Activated T-cell treated with anti-CD3 and anti-CD28 coated beads for 48 hours (primary cell): Measurements from ENCODE around the gene FUOM.

Experiments used
- DNase-seq: peaks from one replicate; pipeline ENCODE4 v3.0.0-alpha.2; 2020; ENCODE audit warnings: low read depth

The FUOM gene

GRCh38 chr10:133366751-133367150 is 8.9 kb upstream of the FUOM start:
- DNase-seq: no peak

GRCh38 chr10:133366130-133366478 is 8.3 kb upstream of the FUOM start:
- DNase-seq: no peak

DNA sequence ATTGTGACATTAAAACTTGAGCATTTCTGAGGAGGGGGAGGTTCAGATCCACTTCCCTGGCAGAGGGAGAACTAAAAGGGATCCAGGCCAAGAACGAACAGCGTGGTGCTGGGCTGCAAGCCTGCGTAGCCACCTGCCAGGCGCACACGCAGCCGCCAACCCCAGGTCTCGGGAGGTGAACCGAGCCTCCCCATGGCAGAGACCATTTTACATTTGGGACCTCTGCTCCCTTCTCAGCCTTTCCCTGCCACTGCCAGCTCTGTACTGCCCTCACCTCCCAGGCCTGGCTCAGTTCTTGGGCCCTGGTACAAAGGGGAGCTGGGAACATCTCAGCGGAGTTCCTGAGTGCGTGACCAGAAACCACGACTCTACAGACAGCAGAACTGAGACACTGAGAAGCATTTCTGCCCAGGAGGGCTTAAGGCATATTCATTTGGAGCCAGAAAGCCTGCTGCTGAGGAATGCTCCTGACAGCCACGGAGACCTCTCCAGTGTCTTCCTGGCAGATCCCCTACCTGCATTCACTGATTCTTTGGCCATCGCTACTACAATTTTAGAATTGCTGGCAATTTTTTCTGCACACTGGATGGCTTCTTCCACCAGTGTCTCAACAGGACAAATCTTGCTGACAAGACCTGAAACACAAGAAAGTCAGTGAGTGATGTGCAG is 7.8 kb upstream of the FUOM start:
- DNase-seq: no peak

- DNase-seq: no peak
Observed at GRCh38 chr10:133364645-133365431, 7.0 kb upstream of the FUOM start.

GRCh38 chr10:133362846-133363245 is 5.0 kb upstream of the FUOM start:
- no peak for DNase-seq

- DNase-seq: no peak
Observed at GRCh38 chr10:133361773-133362441, 4.1 kb upstream of the FUOM start.

DNA sequence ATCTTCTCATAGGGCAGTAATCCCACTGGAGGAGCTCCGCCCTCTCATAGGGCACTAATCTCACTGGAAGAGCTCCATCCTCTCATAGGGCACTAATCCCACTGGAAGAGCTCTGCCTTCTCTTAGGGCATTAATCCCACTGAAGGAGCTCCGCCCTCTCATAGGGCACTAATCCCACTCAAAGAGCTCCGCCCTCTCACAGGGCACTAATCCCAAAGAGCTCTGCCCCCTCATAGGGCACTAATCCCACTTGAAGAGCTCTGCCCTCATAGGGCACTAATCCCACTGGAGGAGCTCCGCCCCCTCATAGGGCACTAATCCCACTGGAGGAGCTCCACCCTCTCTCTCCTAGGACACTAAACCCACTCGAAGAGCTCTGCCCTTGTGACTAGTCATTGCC is 3.4 kb upstream of the FUOM start:
- DNase-seq: no peak

DNA sequence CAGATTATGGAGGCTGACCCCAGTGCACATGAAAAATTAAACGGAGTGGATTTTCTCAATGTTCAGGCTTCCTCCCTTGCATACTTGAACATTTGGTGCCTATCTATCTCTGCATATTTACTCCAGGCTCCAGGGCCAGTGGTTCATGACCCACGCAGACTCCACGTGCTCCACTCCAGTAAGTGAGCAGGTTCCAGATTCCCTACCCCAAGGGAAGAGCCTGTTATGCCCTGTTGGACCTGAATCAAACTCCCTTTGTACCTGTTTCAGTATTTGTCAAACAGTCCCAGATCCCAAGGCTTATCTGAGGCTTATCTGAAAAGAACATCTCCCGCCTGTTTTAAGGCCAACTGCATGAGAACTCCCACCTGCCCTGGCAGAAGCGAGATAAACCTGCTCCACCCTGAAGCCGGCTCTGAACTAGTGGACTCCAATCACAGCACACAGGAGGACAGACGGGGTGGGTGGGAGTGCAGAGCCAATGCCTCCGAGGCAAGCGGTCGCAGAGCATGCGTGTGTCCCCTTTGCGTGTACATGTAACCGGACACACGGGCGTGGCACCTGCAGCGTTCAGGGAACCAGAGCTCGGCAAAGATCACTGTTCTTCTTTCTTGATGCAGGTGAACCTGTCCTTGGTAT is 2.3 kb upstream of the FUOM start:
- DNase-seq: no peak

DNA sequence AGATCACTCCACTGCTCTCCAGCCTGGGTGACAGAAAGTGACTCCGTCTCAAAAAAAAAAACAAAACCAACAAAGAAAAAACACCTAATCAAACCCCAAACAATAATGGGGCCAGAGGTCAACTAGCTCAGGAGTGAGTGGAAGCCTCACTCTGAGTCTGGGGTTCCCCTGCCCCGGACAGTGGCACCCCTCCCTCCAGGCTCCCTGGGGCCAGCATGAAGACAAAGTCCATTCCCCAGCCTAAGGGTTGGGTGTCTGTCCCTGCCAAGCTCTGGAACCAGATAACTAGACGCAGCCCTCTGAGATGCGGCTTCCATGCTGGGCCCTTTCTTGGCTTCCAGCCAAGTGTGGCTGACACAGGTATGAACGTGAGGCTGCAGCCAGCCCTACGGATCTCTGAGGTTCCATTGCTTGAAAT is 1.7 kb upstream of the FUOM start:
- no peak for DNase-seq

GRCh38 chr10:133358925-133359310 is 1.1 kb upstream of the FUOM start:
- DNase-seq: no peak

GRCh38 chr10:133358162-133358924 is 524 bp upstream of the FUOM start:
- no peak for DNase-seq

DNA sequence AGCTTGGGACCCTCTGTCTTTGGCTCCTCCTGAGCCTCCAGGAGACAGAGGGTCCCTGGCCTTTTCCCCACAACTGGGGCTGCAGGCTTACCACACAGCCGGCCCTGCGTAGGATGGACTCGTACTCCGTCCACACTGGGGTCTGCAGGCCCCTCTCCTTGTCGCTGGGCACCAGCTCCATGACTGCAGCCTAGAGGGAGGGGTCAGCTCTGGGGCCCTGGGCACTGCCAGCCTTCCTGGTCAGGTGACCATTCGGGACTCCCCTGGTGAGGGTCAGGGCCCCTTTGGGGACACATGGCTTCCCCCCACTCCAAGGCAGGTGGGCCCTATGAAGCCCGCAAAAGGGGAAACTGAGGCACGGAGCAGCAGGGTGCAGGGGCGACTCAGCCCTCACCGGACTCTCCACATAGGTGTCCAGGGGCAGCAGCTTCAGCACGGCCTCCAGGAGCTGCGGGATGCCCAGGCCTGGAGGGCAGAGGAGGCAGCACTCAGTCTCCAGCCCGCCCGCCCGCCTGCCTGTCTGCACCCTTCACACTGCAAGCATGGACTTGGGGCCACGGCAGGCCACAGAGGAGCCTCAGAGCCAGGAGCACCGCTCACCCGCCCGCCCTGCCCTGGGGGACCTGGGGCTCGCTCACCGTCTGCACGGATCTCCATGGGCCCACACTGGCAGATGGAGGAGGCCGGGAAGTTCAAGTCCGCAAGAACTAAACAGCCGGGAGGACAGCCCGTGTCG is 1.1 kb downstream of the FUOM start:
- DNase-seq: no peak

DNA sequence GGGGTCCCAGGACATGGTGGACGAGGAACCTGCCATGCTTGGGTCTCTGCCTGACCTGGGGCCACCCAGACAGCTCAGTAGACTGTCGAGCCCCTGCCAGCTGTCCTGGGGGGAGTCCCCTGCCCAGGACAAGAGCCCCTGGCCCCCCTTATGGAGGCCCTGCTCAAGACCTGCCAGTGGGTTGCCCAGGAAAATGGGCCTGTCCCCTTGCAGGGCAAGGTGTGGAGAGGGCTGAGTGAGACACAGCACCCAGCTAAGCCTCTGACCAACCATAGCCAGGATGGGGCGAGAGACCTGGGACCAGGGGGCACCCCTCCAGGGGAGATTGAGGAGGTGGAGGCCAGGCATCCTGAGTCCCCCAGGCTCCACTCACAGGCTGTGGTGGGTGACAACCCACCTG is 1.8 kb downstream of the FUOM start:
- DNase-seq: no peak

GRCh38 chr10:133355266-133355665 is 2.6 kb downstream of the FUOM start:
- DNase-seq: no peak

DNA sequence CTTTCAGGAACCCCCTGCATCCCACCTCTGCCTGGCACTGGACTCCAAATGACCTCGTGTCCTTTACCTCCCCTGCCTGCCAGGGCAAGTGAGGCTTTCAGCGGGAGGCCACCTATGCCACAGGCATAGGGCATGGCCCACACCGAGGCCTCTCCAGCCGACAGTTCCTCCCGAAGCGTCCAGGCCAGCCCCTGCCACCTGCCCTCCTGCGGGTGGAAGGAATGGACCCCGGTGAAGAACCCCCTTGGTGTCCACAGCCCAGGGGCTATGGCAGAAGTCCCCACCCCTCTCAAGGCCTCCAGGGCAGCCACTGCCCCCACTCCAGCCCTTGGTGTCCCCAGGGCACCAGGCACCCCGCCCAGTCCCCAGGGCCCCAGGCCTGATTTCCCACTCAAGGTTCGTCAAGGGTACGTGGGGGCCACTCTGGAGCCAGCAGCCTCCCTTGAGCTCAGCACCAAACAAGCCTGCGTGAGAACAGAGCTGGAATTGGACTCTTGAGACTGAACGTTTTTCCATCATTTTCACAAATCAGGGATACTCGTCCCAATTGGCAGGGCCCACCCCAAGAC is 3.1 kb downstream of the FUOM start:
- no peak for DNase-seq

GRCh38 chr10:133353988-133354605 is 3.7 kb downstream of the FUOM start:
- no peak for DNase-seq

- DNase-seq: no peak
Observed at GRCh38 chr10:133353202-133353959, 4.4 kb downstream of the FUOM start.

GRCh38 chr10:133351408-133352318 is 6.2 kb downstream of the FUOM start:
- DNase-seq: no peak

DNA sequence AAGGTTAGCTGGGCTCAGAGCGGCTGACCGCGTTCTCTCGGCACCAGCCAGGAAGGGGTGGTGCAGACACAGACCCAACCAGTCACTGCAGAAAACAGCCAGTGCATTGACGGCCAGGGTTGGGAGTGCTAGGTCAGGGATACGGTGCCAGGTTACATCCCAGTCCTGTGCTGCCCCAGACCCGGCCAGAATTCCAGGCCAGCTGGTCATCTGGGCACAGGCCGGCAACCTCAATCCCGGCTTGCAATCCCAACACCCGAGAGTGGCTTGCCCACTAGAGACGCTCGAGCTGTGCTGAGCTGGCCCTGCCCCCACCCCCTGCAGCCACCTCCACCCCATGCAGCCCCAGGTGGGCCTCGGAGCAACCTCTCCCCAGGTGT is 6.9 kb downstream of the FUOM start:
- no peak for DNase-seq
